Stimulated activated CD8-positive, alpha-beta memory T cell treated with anti-CD3 and anti-CD28 coated beads, Interleukin-4, amount 100 ng/mL, for 4 hours (primary cell): ENCODE results near the gene ARHGAP21.

ENCODE experiments used
- DNase-seq, 2 donors: peaks; one replicate each; pipeline ENCODE4 v3.0.0-alpha.2; 2020; ENCODE audit warnings: low read depth in 2 of 2, low spot score in 1 of 2

ARHGAP21 gene

GRCh38 chr10:24722676-24723385 is 856 bp downstream of the ARHGAP21 start:
- no peak for DNase-seq

- DNase-seq: no peak
Measured at GRCh38 chr10:24722131-24722675, 1.5 kb downstream of the ARHGAP21 start.

- DNase-seq: no peak
Measured at GRCh38 chr10:24721229-24722106, 2.2 kb downstream of the ARHGAP21 start.

GRCh38 chr10:24720096-24720495 is 3.6 kb downstream of the ARHGAP21 start:
- DNase-seq: no peak

DNA sequence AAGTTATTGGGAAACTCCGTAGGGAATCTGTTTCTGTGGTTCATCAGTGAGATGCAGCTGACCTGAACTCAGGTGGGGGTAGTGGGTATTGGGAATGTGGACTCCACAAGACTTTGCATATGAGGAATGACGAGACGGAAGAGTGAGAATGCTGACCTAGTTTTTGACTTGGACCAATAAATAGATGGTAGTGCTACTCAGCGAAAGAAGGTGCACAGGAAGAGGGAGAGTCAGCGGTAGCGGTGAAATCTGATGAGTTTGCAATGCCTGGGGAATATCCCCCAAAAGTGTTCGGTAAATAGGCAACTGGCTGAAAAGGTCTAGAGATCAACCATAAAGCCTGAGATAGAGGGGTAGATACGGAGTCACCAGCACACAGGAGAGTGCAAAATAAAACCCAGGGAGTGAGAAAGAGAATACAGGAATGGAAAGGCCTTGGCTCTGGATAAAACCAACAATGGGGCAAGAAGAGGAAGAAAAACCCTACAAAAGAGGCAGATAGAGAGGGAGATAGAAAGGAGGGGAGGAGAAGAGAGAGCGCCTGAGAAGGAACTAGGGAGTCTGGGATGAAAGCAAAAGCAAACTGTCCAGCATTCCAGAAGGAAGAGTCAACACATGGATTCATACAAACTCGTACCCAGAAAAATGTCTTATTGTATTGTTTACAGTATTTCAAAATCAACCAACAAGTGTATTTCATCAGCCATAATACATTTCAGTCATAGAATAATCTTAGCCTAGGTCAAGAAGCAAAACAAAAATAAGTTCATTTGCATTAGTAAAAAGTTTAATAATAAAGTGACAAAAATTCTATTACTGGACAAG is 5.4 kb downstream of the ARHGAP21 start:
- DNase-seq: no peak

DNA sequence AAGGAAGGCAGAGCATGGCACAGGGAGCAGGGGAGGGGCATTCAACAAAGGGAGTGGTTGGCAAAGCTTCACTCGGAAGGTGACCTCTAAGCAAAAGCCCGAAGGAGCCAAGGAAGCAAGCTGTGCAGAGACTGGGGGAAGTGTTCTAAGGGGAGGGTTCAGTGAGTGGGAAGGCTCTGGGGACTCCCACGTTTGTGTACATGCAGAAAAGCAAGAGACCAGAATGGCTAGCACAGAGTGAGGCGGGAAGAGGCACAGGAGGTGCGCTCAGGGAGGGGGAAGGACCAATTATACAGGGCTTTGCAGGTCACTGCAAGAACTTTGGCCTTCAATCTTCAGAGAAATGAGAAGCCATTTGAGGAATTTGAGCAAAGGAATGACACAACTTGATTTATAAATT is 7.4 kb downstream of the ARHGAP21 start:
- no peak for DNase-seq

DNA sequence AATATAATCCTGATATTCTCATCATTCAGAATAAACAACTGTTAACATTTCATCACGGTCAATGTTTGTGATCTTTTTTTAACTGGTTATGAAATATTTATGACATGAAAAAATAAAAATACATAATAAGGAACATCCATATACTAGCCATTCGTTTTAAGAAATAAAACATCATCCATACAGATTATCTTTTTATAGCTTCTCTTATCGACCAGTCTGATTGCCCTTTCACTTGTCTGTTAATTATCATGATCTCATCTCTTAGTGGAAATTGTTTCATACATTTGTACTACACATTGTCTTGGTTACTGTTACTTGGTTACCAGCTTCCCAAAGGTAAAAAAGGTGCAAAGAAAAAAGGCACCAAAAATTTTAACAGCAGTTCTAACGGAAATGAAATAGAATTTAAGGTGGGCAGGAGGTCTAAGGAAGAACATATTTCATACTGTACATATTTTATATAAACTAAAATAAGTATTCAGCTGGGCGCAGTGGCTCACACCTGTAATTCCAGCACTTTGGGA is 8.4 kb downstream of the ARHGAP21 start:
- no peak for DNase-seq

DNA sequence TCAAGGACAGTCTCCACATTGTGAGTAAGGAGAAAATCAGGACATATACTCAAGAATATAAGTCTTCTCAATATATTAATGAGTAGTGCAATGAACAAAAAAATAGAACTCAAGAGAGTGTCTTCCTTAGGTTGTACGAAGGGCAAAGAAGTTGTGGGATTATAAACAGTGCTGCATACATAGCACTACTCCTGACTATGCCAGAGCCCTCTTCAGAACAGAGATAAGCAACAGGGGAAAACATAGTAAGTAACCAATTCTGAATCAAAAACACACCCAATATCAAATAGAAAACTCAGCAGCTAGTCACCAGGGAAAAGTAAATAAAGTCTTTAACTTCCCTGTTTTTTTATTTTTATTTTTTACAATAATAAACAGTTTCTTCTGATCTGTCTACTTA is 10.6 kb downstream of the ARHGAP21 start:
- DNase-seq: no peak

GRCh38 chr10:24711465-24711864 is 12.2 kb downstream of the ARHGAP21 start:
- DNase-seq: no peak

DNA sequence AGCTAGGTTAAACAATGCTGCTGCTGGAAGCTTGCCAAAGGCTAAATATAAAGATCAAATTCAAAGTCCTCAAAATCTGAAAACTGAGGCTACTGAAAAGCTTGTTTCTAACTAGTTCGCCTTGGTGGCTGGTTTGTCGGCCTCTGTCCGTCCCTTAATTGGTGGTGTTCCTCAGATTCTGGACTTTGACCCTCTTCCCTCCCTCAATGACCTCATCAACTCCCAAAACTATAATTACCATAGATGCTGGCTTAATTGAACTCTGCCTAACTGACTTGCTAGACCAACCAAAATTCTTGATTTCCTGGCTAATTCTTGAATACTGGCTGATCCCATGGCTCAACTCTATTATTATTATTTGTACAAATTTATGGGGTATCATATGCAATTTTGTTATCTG is 15.6 kb downstream of the ARHGAP21 start:
- no peak for DNase-seq

DNA sequence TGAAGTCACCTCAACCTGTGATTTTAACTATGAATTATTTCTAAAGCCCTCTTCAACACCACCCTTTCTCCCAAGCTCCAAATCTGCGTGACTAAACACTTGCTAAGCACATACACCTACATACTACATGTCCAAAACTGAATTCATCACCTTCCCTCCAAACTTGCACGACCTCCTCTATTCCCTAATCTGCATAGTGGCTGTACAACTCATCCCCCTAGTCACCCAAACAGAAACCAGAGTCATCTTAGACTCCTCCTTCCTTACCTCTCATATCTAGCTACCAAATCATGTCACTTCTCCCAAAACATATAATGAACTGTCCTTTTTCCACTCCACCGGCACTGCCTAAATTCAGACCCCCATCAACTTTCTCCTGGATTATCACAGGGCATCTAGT is 16.2 kb downstream of the ARHGAP21 start:
- DNase-seq: no peak

DNA sequence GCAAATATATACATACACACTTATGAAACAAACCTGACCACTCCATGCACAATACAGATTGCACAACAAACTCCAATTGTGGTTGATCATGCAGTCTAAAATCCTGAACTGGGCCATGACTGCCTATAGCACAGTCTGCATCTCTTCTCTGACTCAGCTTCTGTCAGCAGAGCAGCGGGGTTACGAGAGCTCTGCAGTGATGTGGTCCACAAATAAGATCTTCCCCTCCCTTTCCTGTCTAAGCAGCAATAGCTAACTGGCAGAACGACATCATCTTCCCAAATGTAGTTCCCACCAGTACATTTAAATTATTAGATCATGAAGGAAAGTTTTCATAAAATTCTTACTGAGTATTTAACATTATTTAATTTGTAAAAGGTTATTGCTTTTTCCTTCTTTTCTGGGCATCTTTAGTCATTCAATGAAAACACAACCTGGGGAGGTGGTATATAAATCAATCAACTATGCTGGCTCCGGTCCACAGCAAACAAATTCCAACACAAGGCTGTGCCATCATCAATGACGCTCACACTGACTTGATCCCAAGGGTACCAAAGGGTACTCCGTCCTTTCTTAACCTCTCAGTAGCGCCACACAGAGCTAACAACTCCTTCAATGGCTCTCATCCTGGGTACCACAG is 17.1 kb downstream of the ARHGAP21 start:
- DNase-seq: no peak

DNA sequence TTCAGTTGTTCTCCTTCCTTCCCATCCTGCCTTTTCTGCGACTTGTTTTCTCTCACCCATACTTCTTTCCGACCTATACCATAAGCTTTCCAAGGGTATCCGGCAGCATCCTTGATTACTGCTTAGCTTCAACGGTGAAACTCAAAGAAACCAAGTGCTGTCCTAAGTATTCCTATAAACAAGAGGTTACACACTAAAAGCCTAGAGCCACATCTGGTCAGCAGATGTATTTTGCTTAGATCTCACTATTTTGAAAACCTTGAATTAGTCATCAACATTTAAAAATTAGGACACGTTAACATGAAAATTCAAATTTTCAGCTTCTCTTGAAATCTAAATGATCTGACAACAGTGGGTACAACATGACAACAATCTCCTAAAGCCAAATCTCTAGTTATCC is 20.0 kb downstream of the ARHGAP21 start:
- no peak for DNase-seq

DNA sequence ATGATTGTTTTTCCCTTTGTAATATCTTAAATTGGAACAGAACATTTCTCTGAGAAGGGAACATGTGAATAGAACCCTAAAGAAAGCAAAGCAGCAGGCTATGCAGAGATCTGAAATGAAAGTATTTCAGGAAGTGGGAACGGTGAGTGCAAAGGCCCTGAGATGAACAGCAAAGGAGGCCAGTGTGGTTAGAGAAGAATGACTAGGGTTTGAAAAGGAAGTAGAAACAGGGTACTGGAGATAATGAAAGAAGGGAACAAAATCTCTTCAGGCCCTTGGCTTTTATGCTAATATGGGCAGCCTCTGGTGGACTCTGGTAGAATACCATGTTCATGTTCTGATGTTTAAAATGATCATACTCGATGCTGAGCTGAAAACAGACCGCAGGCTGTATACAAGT is 22.2 kb downstream of the ARHGAP21 start:
- DNase-seq: no peak

GRCh38 chr10:24700948-24701347 is 22.7 kb downstream of the ARHGAP21 start:
- no peak for DNase-seq

DNA sequence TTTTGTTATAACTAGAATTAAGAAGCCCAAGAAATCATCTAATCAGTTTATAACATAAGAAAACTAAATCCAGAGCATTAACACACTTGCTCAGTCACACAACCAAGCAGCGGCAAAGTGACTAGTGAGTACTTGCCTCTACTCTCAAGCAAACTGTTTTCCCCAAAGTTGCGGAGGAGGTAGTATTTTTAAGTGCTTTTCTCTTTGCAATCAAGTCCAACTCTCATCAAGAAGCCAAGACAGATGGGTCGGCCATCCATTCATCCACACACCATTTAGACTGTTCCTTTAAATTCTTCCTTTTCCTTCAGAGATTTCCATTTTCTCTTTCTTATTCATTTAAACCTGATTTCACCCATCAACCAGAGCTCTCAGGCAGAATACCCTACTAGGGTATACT is 25.4 kb downstream of the ARHGAP21 start:
- DNase-seq: no peak

- DNase-seq: no peak
Measured at GRCh38 chr10:24697080-24697479, 26.6 kb downstream of the ARHGAP21 start.

- DNase-seq: no peak
Measured at GRCh38 chr10:24695452-24695851, 28.2 kb downstream of the ARHGAP21 start.

GRCh38 chr10:24694086-24694485 is 29.6 kb downstream of the ARHGAP21 start:
- DNase-seq: no peak

GRCh38 chr10:24690961-24691512 is 32.6 kb downstream of the ARHGAP21 start:
- DNase-seq: no peak
